ENCODE data around the gene CLDN7.

The CLDN7 gene

DNA sequence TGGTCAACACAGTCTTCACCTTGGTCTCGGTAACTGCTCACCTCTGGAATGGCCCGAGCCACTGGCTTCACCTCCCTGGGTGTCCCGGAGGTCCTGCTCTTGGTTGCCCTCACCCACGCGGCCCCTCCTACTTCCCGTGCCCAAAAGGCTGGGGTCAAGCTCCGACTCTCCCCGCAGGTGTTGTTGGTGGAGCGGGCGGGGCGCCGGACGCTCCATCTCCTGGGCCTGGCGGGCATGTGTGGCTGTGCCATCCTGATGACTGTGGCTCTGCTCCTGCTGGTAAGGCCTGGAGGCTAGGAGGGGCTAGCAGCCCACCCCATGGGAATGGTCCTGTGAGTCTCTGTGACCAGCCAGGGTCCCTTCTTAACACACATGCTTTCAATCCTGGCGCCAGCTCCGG lies 22.6 kb upstream of the CLDN7 start:
- DNase-seq, result no peak

DNA sequence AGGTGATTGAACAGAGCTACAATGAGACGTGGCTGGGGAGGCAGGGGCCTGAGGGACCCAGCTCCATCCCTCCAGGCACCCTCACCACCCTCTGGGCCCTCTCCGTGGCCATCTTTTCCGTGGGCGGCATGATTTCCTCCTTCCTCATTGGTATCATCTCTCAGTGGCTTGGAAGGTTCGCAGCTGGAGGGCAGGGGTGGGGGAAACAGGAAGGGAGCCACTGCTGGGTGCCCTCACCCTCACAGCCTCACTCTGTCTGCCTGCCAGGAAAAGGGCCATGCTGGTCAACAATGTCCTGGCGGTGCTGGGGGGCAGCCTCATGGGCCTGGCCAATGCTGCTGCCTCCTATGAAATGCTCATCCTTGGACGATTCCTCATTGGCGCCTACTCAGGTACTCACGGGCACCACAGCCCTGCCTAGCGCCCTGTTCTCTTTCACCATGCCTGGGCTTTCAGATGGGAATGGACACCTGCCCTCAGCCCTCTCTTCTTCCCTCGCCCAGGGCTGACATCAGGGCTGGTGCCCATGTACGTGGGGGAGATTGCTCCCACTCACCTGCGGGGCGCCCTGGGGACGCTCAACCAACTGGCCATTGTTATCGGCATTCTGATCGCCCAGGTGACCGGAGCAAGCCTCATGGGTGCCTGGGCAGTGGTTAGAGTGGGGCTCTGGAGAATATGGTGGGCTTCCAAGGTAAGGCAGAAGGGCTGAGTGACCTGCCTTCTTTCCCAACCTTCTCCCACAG lies 21.4 kb upstream of the CLDN7 start:
- no peak for DNase-seq

DNA sequence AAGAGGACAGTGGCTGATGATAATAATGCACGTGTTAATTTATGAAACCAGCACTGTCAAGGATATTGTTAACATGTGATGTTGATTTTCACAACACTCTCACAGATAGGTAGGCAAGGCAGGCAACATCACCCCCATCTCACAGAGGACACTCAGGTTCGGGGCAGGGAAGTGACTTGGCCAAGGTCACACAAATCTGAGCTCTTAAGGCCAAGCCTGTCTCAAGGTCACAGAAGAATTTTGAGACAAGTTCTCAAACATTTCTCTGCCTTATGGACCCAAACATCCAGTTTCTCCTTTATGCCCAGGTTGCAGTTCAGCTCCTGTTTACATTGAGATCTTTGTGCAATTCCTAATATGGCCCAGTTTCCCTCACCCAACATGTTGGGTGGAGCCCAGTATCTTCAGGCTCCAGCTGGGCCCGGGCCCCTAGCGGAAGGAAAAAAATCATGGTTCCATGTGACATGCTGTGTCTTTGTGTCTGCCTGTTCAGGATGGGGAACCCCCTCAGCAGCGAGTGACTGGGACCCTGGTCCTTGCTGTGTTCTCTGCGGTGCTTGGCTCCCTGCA lies 20.6 kb upstream of the CLDN7 start:
- no peak for DNase-seq

- DNase-seq, result no peak
Observed at GRCh38 chr17:7281953-7282751, 19.9 kb upstream of the CLDN7 start.

DNA sequence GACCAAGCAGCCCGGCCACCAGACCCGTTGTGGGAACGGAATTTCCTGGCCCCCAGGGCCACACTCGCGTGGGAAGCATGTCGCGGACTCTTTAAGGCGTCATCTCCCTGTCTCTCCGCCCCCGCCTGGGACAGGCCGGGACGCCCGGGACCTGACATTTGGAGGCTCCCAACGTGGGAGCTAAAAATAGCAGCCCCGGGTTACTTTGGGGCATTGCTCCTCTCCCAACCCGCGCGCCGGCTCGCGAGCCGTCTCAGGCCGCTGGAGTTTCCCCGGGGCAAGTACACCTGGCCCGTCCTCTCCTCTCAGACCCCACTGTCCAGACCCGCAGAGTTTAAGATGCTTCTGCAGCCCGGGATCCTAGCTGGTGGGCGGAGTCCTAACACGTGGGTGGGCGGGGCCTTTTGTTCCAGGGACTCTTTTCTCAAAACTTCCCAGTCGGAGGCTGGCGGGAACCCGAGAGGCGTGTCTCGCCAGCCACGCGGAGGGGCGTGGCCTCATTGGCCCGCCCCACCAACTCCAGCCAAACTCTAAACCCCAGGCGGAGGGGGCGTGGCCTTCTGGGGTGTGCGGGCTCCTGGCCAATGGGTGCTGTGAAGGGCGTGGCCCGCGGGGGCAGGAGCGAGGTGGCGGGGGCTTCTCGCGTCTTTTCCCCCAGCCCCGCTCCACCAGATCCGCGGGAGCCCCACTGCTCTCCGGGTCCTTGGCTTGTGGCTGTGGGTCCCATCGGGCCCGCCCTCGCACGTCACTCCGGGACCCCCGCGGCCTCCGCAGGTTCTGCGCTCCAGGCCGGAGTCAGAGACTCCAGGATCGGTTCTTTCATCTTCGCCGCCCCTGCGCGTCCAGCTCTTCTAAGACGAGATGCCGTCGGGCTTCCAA lies 19.0 kb upstream of the CLDN7 start, which contains the start of gene SLC2A4:
TSS of gene SLC2A4 (plus strand) at position 645 of the 879 bp plus-strand sequence. CDS start at position 862, 217 bp downstream.
- peak; percentile 93 for DNase-seq

- DNase-seq, result peak; percentile 82
Observed at GRCh38 chr17:7280519-7281073, 18.3 kb upstream of the CLDN7 start.

GRCh38 chr17:7279448-7279847 lies 17.2 kb upstream of the CLDN7 start:
- DNase-seq, result no peak

GRCh38 chr17:7266784-7267183 lies 4.5 kb upstream of the CLDN7 start:
- no peak for DNase-seq

DNA sequence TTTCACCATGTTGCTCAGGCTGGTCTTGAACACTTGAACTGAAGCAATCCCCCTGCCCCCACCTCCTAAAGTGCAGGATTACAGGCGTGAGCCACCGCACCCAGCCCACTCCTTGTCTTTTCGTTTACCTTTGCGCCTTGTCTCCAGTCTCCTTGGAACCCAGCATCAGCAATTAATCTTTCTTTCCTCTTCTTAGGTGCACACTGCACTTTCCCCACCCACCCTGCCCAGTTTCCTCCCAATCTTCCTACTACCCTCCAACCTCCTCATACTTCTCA lies 1.5 kb upstream of the CLDN7 start:
- DNase-seq, result no peak

GRCh38 chr17:7262935-7263800 lies 890 bp upstream of the CLDN7 start:
- DNase-seq, result peak; percentile 69

- no peak for DNase-seq
Observed at GRCh38 chr17:7261379-7262191, 693 bp downstream of the CLDN7 start.

GRCh38 chr17:7260651-7261378 lies 1.5 kb downstream of the CLDN7 start:
- DNase-seq, result peak; percentile 73

GRCh38 chr17:7260151-7260550 lies 2.1 kb downstream of the CLDN7 start:
- DNase-seq, result no peak

- DNase-seq, result no peak
Observed at GRCh38 chr17:7259555-7259889, 2.8 kb downstream of the CLDN7 start.

- DNase-seq, result no peak
Observed at GRCh38 chr17:7258731-7259554, 3.3 kb downstream of the CLDN7 start.

DNA sequence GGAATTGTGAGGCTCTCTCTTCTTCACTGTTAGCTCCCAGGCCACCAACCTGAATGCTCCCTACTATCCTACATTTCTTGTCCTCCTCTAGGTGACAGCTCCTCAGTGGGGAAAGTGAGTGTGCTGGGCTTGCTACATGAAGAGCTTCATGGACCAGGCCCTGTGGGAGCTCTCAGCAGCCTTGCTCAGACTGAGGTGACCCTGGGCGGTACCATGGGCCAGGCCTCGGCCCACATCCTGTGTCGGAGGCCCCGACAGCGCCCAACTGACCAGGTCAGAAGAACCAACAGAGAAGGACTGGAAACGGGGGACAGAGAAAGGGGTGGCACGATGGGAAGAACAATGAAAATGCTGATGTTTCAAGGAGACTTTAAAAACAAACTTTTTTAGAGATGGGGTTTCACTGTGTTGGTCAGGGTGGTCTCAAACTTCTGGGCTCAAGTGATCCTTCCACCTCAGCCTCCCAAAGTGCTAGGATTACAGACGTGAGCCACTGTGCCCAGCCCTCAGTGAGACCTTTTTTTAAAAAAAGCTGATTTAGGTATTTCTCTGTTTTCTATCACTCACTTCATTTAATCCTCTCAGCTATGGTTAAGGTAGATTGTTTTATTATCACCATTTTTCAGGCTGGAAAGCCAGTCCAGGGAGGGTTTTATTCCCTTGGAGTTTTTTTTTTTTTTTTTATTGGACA lies 5.4 kb downstream of the CLDN7 start:
- DNase-seq, result no peak

DNA sequence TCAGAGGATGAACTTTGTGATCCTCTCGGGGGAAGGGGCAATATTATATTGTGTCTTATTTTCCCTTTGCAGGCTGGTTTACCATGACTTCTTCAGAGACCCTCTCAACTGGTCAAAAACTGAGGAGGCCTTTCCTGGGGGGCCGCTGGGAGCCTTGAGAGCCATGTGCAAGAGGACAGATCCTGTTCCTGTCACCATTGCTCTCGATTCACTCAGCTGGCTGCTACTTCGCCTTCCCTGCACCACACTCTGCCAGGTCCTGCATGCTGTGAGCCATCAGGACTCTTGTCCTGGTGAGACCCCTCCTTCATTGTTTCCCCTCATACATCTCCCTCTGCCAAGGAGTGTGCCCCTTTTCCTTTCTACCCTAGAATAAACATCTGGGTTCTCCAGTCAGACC lies 7.8 kb downstream of the CLDN7 start:
- DNase-seq, result no peak

DNA sequence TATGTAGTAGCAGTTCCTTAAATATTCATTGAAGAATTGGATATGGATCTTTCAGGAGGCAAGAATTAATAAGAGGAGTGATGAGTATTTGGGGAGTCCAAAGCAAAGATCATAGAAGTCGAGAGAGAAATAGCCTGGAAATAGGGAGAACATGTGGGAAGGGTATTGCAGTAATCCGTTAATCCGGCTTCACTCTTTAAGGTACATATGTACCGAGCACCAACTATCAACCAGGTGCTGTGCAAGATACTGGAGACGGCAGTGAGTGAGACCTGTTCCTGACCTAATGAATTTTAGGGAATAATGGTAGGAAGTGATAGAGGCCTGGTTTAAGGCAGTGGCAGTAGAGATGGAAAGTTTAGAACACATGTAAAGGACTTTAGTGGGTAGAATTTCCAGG lies 9.2 kb downstream of the CLDN7 start:
- DNase-seq, result no peak
